Activated effector memory CD4-positive, alpha-beta T cell treated with Interleukin-2 at 50 U/mL for 16 hours (primary cell): ENCODE measurements around the gene HIVEP1.

Source experiments
- DNase-seq: peaks from one replicate; pipeline ENCODE4 v3.0.0-alpha.2; 2020

Gene HIVEP1

DNA sequence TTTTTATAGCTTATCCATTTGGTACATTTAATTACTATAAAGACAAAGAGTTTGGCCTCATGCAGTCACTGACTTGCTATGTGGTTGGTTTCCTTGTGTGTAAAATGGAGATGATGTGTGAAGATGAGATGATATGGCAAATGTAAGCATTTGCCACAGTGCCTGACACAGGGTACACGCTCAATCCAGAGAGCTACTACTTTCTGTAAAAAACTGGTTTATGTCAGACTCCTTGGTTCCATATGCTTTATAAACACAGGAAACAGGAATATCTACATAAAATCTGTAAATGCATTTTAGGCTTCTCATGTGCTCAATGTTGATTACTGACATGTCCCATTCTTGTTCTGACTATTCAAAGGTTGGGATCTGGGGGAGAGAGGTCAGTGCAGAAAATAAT is 10.4 kb downstream of the HIVEP1 start:
- no peak for DNase-seq

DNA sequence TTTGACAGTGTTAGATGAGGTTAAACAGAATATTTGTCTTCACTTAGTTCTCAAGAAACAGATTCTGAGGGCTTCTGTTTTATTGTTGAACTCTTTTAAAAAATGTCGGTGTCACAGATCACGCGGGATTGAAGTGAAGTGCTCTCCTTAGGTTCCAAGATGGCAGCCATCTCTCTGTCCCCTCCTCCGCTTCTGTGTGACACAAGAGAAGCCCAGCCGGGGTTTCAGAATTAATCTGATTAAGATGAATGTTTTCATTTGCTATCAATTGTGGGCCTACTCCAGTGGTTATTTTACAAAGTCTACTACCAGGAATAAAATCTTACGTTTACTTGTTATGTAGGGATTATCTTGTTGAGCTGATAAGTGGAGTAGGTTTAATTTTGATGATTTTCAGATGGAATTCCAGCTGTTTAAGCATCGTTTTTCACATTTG is 10.9 kb downstream of the HIVEP1 start:
- no peak for DNase-seq

DNA sequence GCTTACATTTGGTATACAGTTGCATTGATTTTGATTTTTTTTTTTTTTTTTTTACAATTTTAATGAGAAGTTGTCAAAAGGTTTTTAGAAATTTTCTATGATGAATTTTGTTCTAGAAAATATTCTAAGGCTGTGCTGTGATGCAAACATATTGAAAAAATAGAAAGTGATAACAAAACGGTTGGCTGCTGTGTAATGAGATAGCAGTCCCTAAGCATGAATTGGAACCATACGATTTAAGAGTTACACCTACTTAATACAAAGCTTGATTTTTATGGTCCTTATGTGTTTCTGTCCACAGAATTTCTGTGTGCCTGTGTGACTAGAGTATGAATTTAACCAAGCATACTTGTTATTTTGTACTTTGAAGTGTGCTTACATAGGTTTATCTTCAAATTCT is 12.1 kb downstream of the HIVEP1 start:
- DNase-seq = no peak

DNA sequence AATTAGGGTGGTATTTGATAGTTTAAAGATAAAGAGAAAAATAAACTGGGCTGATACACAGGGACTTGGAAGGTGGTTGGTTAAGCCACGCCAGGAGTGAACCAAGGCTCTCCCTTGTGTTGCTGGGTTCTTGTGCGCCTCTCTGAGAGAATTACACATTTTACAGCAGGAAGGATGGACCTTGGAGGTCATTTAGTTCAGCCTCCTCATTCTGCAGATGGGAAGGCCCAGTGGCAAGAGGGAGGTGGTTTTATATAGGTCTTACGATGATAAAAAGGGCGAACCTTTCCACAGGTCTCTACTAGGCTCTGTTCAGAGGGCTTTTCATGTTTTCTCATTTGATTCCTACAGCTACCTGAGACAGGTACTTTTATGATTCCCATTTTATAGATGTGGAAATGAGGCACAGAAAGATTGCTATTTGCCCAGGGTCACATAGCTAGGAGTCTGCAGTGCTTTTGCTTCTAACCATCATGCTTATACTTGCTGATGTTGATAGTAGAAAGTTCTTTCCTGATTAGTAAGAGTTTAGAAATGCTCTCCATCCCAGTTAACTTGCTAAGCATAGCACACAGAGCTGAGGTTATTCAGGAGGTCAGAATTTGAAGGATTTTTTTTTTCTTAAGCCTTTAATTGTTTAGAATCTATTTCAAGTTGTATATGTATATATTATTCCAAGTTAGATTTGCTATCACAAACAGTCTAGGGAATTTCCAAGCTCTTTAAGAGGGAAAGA is 12.8 kb downstream of the HIVEP1 start:
- no peak for DNase-seq

DNA sequence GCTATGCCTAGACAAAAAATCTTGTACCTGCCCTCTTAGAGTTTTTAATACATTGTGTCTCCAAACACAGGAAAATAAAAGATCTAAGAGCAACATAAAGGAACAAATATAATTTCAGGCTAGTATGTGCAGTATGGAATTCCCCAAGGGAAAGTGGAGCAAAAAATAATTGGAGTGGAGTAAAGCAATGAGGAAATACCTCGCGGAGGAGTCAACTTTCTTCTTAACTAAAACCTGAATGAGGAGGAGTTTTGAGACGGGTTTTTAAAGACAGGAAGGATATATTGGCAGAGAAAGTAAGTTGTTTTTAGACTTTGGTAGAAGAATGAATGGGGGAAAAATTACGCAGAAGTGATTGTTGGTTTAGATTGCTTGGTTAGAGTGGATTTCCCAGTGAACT is 14.0 kb downstream of the HIVEP1 start:
- no peak for DNase-seq

DNA sequence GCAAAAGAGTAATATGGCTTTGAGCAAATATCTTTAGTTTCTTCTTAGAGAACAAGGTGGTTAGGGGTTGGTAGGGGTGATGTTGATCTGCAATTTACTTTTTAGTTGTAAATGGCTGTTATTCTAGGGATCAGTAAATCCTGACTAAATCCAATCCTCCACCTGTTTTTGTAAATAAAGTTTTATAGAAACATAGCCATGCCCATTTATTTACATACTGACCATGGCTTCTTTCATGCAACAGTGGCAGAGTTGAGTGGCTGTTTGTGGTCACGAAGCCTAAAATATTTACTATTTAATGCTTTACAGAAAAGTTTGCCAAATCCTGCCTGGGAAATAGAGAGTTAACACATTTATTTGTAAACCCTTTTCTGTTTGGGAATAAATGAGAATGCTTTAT is 14.7 kb downstream of the HIVEP1 start:
- DNase-seq = no peak

DNA sequence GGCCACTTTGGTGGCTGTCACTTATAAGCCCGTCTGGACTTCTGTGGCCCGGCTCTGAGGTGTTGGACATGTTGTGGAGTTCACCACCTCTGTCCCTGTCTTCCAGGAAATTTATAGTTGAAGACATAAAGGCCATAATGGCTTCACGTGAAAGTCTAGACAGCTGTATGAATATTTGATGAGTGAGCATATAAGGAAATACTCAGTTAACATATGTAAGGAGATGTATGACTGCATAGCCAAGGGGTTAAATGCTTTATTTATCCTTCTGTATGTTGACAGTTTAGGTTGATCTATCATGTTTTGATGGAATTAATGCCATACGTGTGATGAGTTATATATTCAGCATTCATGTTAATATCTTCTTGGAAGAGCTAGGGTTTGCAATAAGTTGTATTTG is 16.1 kb downstream of the HIVEP1 start:
- DNase-seq = no peak

DNA sequence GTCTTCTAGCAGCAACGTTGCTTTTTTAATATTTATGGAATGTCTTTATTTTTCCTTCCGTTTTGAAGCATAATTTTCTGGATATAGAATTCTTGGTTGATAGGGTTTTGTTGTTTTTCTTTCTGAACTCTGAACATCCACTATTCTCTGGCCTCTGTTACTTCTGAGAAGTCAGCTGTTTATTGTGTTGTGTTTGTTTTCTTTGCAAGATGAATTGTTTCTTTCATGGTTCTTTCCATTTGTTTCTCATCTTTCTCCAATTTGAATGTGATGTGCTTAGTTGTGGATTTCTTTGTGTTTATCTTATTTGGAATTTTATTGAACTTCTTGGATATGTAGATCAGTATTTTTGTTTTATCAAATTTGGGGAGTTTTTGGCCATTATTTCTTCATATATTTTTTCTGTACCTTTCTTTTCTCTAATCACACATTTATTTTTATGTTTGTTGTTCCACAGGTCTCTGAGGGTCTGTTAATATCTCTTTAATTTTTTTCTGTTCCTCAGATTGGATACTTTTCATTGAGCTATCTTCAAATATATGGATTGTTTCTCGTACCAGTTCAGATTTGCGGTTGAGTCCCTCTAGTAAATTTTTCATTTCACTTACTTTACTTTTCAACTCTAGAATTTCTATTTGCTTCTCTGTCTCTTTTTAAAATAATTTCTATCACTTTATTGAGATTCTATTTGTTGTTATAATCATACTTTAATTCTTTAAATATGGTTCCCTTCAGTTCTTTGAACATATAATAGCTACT is 18.0 kb downstream of the HIVEP1 start:
- DNase-seq = no peak

DNA sequence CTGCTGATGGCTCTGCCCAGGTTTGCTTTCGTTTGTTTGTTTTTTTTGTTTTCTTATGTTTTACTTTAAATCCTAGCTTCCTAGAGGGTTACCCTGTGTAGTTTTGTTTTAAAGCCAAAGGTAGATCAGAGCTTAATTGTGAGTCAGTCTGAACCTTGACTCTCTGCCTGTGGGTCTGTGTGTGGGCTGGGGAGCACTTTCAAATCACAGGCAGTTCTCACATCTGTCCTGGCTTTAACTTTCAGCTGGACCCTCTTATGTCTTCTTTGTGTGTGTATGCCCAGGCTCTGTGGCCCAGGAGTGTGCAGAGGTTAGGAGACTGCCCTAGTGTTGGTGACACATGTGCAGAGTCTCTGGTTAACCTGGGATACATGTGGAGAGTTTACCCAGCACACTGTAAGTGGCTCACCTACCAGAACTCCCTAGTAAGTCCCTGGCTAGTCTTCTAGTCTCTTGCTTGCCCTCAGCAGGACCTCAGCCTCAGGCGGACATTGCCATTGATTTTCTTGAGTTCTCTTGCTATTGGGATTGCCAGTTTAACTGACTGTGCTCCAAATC is 19.0 kb downstream of the HIVEP1 start:
- no peak for DNase-seq

DNA sequence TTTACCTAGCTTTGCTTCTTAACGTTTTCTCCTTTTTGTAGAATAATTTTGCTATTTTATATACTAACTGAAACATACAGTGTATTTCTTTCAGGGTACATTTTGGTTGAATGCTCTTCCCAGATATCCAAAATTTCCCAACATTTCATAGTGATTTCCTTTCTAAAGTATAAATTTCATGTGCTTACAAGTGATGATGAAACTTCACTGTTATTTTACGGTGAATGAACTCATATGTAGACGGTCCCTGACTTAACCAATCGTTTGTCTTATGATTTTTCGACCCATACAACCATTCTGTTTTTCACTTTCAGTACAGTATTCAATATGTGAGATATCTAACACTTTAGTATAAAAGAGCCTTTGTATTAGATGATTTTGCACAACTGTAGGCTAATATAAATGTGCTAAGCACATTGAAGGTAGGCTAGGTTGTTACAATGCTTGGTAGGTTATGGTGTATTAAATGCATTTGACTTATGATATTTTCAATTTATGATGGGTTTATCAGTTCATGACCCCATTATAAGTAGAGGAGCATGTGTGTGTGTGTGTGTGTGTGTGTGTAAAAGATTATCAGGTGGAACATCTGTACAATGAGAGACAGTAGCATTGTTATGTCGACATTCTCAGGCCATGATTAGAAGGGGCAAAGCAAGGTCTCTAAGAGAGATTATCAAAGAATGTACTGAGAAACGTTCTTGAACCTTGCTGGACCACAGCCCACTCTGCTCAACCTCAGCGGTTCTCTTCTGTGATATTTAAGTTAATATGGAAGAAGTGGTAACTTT is 20.9 kb downstream of the HIVEP1 start:
- no peak for DNase-seq

DNA sequence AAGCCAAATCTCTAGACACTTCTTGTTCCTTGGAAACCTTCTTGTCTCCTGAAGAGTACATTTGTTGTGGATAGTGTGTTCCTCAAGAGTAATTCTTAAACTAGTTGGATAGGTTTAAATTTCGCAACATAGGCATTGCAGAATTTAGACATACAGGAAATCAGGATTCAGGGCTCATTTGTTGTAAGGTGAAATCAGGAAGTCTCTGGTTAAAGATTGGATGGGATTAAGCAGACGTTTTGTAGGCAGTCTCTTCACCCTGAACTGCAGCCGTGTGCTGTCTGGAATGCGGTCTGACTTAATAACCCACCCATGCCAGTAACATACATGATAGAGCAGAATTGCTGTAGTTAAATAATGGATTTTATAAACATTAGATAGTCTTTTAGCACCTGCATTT is 21.7 kb downstream of the HIVEP1 start:
- DNase-seq = no peak

DNA sequence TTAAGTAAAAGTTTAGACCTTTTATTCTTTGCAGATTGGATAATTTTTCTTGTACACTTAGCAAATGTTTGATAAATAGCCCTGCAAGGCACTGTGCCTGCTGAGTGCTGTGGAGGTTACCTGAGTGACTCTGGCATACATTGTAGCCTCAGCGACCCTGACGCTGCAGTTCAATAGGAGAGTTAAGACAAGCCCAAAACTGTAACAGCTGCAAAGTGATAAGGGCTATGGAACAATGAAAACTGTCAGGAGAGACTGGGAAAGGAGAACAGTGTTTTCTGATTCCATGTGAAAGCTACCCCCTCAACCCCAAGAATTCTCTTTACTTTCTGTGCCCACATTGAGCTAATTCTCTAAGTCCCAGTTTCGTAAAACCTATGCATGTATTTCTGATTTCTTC is 22.2 kb downstream of the HIVEP1 start:
- DNase-seq = no peak

DNA sequence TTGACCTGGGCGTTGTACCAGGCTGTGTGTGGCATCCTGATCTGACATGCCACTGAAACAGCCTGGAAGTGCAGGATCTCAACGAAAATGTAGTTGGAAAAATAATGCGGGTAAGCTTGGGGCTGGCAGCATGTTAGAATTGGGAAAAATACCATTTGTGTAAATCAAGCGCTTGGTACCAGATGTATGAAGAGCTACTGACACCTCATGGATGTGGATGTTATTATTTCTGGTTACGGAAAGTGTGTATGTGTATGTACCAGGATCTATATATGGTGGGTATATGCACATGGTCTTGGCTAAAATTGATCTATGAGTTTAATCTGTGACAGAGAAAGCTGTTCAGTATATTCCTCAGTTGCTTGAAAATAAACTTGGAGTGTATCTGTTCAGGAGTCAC is 22.7 kb downstream of the HIVEP1 start:
- DNase-seq = no peak

DNA sequence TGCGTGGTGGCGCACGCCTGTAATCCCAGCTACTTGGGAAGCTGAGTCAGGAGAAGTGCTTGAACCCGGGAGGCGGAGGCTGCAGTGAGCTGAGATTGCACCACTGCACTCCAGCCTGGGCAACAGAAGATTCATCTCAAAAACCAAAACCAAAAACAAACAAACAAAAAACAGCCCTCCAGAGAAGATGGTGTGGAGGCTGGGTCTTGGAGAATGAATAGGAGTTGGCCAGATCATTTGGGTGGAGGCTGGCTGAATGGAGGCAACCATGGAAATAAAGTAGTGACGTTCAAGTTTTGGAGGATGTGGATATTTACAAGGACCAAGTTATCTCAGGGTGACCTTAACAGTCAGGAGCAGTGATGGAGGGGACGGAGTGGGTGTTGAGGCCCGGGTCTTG is 24.7 kb downstream of the HIVEP1 start:
- DNase-seq = no peak

DNA sequence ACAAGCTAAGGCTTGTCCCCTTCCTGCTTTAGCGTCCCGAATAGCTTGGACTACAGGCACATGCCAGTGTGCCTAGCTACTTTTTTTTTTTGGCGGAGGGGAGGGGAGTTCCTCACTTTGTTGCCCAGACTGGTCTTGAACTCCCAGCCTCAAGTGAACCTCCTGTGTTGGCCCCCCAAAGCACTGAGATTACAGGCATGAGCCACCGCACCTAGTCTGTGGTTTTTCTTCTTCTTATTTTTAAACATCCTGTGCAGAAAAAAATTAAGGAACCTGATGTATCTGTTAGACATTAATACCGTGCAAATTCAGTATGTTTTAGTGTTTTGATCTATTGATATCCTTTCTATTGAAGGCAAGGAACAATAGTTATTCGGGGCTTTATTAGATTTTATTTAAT is 25.7 kb downstream of the HIVEP1 start:
- DNase-seq = no peak

DNA sequence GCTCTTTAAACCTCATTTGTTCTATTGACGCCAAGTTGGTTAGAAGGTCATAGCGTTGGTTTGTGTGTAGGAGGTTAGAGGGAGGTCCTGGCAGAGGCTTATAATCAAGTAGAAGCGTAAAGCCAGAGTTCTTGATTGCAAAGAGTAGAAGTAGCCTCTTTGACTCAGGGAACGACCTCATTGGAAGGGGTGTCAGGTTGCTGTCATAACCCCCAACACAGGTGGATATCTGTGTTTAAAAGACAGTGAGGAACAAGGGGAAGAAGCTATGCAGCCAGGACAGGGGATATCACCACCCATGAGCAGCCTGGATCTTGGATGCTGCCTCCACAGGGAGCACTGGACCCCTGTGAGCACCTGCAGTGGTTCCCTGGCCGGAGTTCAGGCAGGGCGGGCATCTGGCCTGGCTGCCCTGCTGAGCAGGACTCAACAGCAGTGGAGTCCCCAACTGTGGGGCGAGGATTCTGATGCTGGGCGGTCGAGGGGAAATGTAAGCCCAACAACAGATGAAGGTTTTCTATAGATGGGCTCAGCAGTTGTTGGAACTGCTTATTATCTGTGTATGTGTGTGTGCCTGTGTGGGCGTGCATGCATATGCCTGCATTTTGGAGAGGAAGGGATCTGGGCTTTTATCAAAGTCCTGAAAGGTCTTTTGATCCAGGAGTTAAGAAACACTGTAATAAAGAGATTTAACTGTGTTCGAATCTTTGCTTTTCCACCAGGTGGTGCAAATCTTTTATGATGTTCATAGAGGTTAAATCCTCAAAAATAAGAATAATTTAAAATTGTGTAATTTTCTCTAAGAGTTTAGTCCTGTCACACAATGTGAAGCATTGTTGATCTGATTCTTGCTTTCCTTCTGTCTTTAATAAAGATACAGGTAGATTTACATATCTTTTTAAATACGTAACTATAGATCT is 27.7 kb downstream of the HIVEP1 start:
- DNase-seq = no peak

DNA sequence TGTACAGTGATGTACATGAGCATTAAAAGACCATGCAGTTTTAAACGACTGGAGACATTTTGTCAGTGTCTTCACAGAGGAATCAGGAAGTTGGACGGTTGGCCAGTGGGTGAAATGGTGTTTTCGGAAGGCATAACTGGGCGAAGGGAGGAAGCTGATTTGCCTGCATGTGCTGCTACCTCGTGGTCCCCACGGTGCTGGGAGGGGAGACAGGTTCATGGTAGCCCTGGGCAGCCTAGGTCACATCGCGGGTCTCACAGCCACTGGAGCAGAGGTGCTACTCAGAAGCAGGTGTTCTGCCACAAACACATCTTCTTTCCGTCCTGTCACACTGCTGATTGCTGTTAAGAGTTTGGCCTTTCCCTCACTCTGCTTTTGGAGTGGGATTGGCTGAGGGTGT is 35.2 kb downstream of the HIVEP1 start:
- DNase-seq = no peak

DNA sequence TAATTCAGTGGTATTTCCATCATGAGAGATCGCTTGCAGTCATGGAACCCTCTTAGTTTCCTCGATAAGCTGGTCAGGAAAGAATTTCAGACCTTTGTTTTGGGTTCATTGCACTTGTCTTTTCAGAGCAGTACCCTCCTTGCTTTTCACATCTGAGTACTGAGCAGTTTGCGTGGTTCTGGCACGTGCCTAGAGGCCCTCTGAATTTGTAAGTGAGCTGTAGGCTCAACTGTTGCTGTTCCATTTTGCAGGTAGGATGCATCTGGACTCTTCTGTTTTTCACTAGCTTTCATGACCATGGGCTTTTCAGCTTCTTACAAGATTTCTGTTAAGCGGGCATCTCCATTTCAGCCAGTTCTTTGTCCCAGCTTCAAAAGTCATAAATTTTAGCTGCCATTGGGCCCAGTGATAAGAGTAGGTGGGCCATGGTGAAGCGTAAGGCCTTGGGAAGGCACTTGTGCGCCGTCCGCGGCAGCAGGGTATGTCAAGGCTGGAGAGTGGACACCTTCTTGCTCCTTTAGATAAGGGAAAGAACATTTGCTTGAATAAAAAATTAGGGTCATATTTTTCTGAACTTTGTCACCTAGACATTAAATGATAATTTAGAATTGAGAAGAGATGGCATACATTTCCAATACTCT is 35.8 kb downstream of the HIVEP1 start:
- DNase-seq = no peak

DNA sequence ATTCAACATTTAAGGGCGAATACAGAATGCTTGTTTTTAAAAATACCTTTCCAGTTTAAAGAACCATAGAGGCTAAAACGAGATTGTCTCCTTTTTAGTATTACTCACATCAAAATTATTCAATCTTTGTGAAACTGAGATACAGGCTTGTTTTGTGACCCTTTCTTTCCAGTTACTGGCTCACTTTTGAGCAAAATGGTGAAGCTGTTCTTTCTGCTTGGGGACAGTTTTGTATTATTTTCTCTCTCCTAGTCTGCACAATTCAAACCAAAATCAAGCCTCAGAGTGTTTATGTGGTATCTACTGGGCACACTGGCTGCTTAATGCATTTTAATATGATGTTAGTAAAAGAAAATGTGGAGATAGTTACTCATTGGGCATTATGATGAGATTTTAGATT is 36.5 kb downstream of the HIVEP1 start:
- no peak for DNase-seq

DNA sequence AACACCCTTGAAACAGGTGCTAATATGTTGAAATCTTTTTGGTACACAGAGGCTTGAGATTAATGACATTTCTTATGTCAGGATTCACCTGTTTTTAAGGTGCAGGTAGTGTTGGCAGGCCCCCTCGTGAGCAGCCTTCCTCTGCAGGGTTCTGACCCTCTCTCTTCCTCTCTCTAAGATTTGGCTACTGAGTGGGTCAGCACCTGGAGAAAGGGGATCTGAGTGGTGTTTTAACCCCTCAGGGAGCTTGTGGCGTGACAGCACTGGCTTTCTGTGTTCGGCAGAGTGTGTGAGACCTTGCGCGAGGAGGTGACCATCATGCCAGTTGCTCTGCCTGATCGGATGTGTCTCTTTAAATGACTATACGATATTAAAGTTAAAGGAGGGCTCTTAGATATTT is 37.1 kb downstream of the HIVEP1 start:
- no peak for DNase-seq

DNA sequence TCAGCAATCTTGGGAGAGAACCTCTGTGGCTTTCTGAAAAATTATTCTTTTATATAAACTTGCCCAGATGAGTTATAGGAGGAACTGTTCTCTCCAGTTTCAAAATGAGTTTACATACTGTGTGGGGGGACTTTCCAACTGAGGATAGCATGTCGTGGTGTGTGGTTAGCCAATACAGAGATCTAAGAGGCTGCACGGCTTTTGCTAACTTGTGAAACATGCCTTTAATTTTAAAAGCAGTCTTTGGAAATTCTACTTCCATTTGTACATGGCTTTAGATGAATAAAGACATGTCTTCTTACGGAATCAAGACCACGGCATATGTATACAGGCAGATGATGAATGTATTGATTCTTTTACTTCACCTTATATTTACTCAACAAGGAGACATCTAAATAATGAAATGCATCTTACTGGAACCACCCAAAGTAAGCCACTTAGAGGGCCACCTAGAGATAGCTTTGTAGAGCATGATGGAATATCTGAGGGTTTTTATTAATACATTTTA is 39.8 kb downstream of the HIVEP1 start:
- peak; percentile 18 for DNase-seq
